WERI-Rb-1 (cell line): Measurements from ENCODE around the gene DNHD1.
"Not testable (repeated sequence)": the region's sequence is repeated elsewhere in the genome, so short reads cannot be mapped to it uniquely, and the experiment has no call there.

ENCODE experiments used
- DNase-seq: peaks from one replicate; pipeline ENCODE4 v3.0.0-alpha.2; 2020
- H3K27ac ChIP-seq: fragments of 250-450 bp; sonication (Bioruptor Pico); 2 replicates; pipeline ENCODE4 v1.5.1; 2020; ENCODE audit warnings: mild to moderate bottlenecking, moderate library complexity
- H3K27me3 ChIP-seq: fragments of 250-450 bp; sonication (Bioruptor Pico); 2 replicates; pipeline ENCODE4 v1.5.1; 2021; ENCODE audit warnings: mild to moderate bottlenecking, low read depth, moderate library complexity; ENCODE audit not compliant: insufficient read depth, severe bottlenecking
- H3K36me3 ChIP-seq: fragments of 250-450 bp; sonication (Bioruptor Pico); 2 replicates; pipeline ENCODE4 v1.5.1; 2020; ENCODE audit warnings: mild to moderate bottlenecking, moderate library complexity
- H3K4me3 ChIP-seq: 2 replicates; pipeline ENCODE4 v1.5.1; 2011; ENCODE audit warnings: low read depth, mild to moderate bottlenecking, control low read depth, low read length
- H3K9me3 ChIP-seq: fragments of 250-450 bp; sonication (Bioruptor Pico); 2 replicates; pipeline ENCODE4 v1.5.1; 2021; ENCODE audit warnings: mild to moderate bottlenecking, moderate library complexity; ENCODE audit not compliant: severe bottlenecking
- CTCF ChIP-seq: IDR thresholded peaks from 2 replicates; pipeline ENCODE4 v1.5.1; 2011; ENCODE audit warnings: low read depth, mild to moderate bottlenecking, control low read depth, inconsistent platforms, low read length

DNHD1 gene

DNA sequence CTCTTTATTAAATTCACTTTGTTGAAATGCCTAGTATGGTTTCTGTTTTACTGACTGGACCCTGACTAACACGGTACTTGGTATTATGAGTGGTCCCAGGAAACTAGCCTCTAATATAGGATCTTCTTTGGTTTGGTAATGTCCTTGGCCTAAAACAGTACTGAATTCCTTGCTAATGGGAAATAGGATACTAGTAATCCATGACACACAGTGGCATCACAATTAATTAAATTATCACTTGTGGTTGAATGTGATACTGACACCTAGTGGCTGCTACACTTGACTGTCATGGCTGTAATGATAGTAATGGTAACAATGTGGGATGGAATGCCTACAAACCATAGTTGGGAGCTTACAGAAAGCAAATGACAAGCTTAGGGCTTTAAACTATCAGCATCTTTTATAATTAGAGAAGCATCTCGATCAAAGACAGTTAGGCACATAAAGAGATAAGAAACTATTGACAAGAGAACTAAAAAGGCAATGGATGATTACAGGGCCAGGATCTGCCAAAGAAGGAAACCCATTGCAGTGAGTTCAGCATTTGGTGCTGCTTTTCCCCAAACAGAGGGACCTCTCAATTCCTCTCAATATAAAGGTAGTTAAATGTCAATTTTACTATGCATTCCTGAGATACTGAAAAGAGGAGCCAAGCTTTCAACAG lies 8.6 kb downstream of the DNHD1 start:
- H3K27ac ChIP-seq: no peak overlapping the region
- no peaks in the 10 kb centered on the region for H3K36me3 ChIP-seq
- no peak overlapping the region for H3K4me3 ChIP-seq
- DNase-seq: peak; percentile 24
- H3K27me3 ChIP-seq: no peaks in the 10 kb centered on the region
- H3K9me3 ChIP-seq: no peaks in the 10 kb centered on the region
- TF ChIP-seq CTCF: peak; percentile 53

GRCh38 chr11:6516865-6517264 lies 19.8 kb downstream of the DNHD1 start:
- Histone ChIP-seq H3K27me3 (no peaks in the 10 kb centered on the region), H3K36me3 (no peaks in the 10 kb centered on the region; the same call in 1 of the 2 replicates), H3K9me3 (no peaks in the 10 kb centered on the region), H3K27ac (no peak overlapping the region), H3K4me3 (no peak overlapping the region)
- TF ChIP-seq CTCF: no peak
- no peak for DNase-seq

DNA sequence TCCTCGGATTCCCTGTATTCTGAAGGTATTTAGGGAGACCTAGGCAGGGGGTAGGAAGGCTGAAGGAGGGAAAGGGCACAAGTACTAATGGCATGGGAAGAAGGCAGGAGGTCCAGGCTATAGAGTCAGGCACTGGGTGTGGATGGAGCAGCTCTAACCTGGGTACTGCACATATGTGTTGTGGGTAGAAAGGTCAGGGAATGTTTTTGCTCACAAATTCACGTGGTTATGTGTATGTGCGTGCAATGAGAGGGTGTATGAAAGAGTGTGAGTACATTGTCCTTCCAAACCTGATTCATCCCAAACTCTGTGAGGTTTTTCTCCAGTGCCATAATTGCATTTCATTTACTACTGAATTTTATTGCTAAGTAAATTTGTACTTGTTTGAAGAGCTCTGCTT lies 23.2 kb downstream of the DNHD1 start:
- TF ChIP-seq CTCF: no peak
- H3K36me3 ChIP-seq: no peaks in the 10 kb centered on the region
- no peaks in the 10 kb centered on the region for H3K9me3 ChIP-seq
- no peak overlapping the region for H3K27ac ChIP-seq
- H3K27me3 ChIP-seq: no peaks in the 10 kb centered on the region
- H3K4me3 ChIP-seq: no peak overlapping the region
- no peak for DNase-seq

DNA sequence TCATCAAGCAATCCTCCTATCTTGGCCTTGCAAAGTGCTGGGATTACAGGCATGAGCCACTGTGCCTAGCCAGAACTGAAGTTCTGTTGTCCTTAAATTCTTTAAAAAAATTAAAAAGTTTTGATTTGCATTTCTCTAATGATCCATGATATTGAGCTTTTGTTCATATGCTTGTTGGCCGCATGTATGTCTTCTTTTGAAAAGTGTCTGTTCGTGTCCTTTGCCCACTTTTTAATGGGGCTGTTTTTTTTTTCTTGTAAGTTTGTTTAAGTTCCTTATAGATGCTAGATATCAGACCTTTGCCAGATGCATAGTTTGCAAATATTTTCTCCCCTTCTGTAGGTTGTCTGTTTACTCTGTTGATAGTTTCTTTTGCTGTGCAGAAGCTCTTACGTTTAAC lies 24.9 kb downstream of the DNHD1 start:
- not testable (repeated sequence) for H3K9me3 ChIP-seq, H3K27ac ChIP-seq, H3K4me3 ChIP-seq, H3K36me3 ChIP-seq, H3K27me3 ChIP-seq, DNase-seq

GRCh38 chr11:6523253-6523652 lies 26.2 kb downstream of the DNHD1 start:
- H3K4me3 ChIP-seq: no peak overlapping the region
- no peaks in the 10 kb centered on the region for H3K27me3 ChIP-seq
- no peak for TF ChIP-seq CTCF
- H3K27ac ChIP-seq: no peak overlapping the region
- no peaks in the 10 kb centered on the region for H3K36me3 ChIP-seq
- no peaks in the 10 kb centered on the region for H3K9me3 ChIP-seq
- DNase-seq: no peak

GRCh38 chr11:6526411-6527135 lies 29.5 kb downstream of the DNHD1 start:
- Histone ChIP-seq H3K9me3 (no peaks in the 10 kb centered on the region), H3K4me3 (no peak overlapping the region), H3K27ac (no peak overlapping the region), H3K36me3 (no peaks in the 10 kb centered on the region), H3K27me3 (no peaks in the 10 kb centered on the region)
- TF ChIP-seq CTCF: no peak
- DNase-seq: no peak
